ENCODE data around the gene TMEM59L.

Gene TMEM59L

DNA sequence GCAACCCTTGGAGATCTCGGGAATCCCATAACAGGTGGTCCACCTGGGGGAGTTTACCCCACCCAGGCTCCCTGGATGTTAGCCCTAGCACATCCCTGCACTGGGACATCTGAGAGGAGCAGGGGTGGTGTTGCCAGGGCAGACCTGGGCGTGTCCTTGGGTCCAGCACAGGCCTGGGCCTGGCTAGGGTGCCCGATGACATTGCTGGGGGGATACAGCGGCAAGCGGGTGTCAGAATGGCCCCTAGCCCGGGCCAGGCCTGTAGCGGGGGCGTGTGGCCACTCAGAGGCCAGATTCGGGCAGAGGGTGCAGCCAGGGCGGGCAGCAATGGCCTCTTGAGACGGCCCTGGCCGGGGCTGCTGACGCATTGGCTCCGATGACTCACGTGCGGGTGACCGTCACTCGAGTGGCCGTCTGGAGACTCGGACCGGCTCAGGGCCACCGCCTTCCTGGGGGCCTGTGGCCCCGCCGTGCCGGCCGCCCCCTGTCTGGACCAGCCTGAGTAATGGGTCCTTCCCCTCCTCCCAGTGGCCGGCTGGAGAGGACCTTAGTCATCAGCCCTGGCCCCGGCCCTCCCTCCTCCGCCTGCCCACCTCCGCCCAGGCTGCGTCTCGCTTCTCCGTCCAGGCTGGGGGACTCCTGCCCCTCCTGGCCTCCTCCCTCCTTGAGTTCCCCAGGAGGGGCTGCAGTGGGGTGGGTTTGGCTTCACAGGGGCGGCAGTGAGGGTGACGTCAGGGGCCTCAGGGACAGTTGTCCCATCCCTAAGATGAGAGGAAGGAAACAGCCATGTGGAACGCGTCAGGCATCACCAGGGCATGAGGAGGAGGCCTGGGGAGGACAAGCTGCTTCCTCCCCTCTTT lies 47.6 kb downstream of the TMEM59L start:
- DNase-seq: no peak

GRCh38 chr19:18660939-18661670 lies 48.4 kb downstream of the TMEM59L start:
- DNase-seq: no peak

GRCh38 chr19:18662972-18663732 lies 50.5 kb downstream of the TMEM59L start:
- no peak for DNase-seq

GRCh38 chr19:18663940-18664530 lies 51.4 kb downstream of the TMEM59L start:
- DNase-seq: no peak

DNA sequence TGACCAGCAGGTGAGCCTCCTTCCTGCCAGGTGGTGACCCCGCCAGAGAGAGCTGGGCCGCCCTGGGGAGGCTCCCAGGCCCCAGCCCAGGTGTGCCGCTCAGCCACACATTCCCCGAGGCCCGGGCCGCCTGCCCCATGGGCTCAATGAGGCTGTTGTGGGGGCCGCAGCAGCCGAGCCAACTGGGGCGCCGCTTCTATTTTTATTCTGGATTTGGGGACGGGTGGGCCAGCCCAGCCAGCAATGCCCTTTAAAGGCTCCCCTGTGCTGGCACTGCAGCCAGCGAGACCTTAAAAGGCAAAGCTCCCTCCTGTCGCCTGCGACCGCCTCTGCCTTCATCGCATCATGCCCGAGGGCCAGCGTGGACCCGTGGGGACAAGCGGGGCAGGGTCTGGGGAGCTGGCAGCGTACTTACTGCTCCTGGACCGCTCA lies 53.1 kb downstream of the TMEM59L start:
- no peak for DNase-seq

DNA sequence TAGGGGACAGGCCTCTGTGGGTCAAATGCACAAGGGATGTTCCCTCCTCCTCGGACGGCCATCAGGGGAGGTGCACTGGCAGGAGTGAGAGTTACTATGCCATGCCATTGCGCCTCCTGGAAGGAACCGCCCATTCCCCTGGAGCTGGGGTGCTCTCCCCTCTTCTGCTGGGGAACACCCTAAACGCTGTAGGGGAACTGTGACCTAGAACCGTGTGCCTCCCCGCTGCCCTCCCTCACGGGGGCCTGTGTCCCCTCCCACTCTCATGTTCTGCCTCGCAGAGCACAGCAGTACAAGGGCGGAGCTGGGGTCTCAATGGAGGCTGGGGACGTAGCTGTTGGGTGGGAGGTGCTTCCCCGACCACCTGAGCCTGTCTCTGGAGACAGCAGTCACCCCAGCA lies 53.6 kb downstream of the TMEM59L start:
- DNase-seq: no peak

DNA sequence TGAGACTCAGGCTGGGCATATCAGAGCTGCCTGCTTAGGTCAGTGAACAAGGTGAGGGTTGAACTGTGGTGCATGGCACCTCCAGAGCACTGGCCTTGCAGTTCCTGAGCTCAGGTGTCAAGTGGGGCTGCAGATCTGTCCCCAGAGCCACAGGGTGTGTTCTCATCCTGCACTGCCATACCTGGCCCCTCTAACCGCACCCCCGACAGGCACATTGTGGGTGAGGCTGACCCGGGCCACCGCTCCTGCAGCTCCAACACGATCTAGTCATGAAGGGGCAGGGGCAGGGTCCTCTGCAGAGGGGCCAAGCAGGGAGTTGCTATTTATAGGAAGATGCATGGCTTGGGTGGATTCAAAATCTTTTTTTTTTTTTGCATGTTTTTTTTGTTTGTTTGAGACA lies 54.1 kb downstream of the TMEM59L start:
- no peak for DNase-seq

DNA sequence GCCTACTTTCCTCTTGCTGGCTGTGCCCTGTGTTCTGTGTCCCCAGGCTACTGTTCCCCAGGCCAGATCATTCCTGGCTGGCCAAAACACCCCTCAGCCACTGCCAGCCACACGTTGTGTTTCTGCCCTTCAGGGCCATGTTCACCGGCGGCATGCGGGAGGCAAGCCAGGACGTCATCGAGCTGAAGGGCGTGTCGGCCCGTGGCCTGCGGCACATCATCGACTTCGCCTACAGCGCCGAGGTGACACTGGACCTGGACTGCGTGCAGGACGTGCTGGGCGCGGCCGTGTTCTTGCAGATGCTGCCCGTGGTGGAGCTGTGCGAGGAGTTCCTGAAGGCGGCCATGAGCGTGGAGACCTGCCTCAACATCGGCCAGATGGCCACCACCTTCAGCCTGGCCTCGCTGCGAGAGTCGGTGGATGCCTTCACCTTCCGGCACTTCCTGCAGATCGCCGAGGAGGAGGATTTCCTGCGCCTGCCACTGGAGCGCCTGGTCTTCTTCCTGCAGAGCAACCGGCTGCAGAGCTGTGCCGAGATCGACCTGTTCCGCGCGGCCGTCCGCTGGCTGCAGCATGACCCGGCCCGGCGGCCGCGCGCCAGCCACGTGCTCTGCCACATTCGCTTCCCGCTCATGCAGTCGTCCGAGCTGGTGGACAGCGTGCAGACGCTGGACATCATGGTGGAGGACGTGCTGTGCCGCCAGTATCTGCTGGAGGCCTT lies 55.0 kb downstream of the TMEM59L start:
- no peak for DNase-seq

DNA sequence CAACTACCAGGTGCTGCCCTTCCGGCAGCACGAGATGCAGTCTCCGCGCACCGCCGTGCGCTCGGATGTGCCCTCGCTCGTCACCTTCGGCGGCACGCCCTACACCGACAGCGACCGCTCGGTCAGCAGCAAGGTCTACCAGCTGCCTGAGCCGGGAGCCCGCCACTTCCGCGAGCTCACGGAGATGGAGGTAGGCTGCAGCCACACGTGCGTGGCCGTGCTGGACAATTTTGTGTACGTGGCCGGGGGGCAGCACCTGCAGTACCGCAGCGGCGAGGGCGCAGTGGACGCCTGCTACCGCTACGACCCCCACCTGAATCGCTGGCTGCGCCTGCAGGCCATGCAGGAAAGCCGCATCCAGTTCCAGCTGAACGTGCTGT lies 55.6 kb downstream of the TMEM59L start:
- no peak for DNase-seq

DNA sequence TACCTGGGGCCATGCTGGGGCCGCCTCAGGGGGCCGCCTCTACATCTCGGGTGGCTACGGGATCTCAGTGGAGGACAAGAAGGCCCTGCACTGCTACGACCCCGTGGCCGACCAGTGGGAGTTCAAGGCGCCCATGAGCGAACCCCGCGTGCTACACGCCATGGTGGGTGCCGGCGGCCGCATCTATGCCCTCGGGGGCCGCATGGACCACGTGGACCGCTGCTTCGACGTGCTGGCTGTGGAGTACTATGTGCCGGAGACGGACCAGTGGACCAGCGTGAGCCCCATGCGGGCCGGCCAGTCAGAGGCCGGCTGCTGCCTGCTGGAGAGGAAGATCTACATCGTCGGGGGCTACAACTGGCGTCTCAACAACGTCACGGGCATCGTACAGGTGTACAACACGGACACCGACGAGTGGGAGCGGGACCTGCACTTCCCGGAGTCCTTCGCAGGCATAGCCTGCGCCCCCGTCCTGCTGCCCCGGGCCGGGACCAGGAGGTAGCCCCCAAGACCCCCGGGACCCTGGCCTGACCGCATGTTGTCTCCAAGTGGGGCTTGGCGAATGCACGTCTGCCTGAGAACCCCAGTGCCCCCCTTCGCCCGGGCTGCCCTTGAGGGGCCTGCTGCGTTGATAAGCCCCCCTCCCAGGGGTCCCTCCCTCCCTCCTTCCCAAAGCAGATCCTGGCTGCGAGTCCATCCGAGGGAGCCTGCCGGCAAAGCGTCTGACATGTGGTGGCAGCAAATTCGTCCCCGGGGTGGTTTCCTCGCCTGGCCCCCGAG lies 56.3 kb downstream of the TMEM59L start:
- DNase-seq: no peak

DNA sequence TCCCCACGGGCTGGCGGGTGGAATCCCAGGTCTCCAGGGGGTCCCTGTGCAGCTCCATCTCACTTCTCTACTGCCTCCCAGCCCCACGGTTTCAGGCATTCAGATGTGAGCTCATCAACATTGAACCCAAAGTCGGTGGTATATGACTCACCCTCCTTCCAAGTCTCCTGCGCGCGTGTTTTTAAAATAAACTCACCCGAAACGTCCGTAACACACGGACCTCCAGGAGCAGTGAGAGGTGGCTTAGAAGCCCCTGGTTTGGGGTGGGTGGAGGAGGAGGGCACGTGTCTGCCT lies 56.8 kb downstream of the TMEM59L start:
- no peak for DNase-seq

GRCh38 chr19:18669883-18670282 lies 57.2 kb downstream of the TMEM59L start:
- DNase-seq: no peak

- no peak for DNase-seq
These were observed 57.6 kb downstream of the TMEM59L start for GRCh38 chr19:18670312-18670711.
